Right atrium auricular region (tissue), 2 donors: ENCODE data around the gene CDYL. TPM values are rescaled to one million over a fixed set of nuclear protein-coding genes. Genes with fewer than 3 reads are reported as not detected.
"Not testable (repeated sequence)": the region's sequence is repeated elsewhere in the genome, so short reads cannot be mapped to it uniquely, and the experiment has no call there.

Experiments
- DNase-seq: peaks from one replicate; pipeline ENCODE4 v3.0.0-alpha.2; 2019; ENCODE audit warnings: low spot score
- H3K27ac ChIP-seq, 2 donors: fragments of 200-600 bp; sonication (generic); 1 replicate in 1 of 2; 2 replicates in 1 of 2; pipeline ENCODE4 v1.5.1; 2016 to 2019
- H3K27me3 ChIP-seq, 2 donors: fragments of 200-600 bp; sonication (generic); one replicate each; pipeline versions ENCODE4 v1.5.1 to v1.6.0; 2017 to 2019
- H3K36me3 ChIP-seq: fragments of 200-600 bp; sonication (generic); one replicate; pipeline ENCODE4 v1.5.1; 2016
- H3K4me1 ChIP-seq, 2 donors: fragments of 200-600 bp; sonication (generic); one replicate each; pipeline versions ENCODE4 v1.5.1 to v1.6.0; 2017 to 2019
- H3K4me3 ChIP-seq, 2 donors: fragments of 200-600 bp; sonication (generic); 1 replicate in 1 of 2; 2 replicates in 1 of 2; pipeline ENCODE4 v1.5.1; 2017 to 2019; ENCODE audit warnings: mild to moderate bottlenecking in 1 of 2, moderate library complexity in 1 of 2
- H3K9me3 ChIP-seq, 2 donors: fragments of 200-600 bp; sonication (generic); one replicate each; pipeline ENCODE4 v1.5.1; 2019
- total RNA-seq, 2 donors: library from RNA; depleted of rRNA; stranded (reverse); fragments of >200 nt; gene quantifications; one replicate each; pipeline ENCODE4 v1.1.0, GENCODE V29; 2016
- TF ChIP-seq, protein P1 (sequence below), 2 donors: fragments of 200-600 bp; sonication (generic); IDR thresholded peaks; one replicate each; pipeline ENCODE4 v1.5.1; 2019; ENCODE audit warnings: antibody characterized with exemption in 2 of 2

CDYL gene
- total RNA-seq, 2 donors from 2014 or later = 23.7 to 28.9 TPM

DNA sequence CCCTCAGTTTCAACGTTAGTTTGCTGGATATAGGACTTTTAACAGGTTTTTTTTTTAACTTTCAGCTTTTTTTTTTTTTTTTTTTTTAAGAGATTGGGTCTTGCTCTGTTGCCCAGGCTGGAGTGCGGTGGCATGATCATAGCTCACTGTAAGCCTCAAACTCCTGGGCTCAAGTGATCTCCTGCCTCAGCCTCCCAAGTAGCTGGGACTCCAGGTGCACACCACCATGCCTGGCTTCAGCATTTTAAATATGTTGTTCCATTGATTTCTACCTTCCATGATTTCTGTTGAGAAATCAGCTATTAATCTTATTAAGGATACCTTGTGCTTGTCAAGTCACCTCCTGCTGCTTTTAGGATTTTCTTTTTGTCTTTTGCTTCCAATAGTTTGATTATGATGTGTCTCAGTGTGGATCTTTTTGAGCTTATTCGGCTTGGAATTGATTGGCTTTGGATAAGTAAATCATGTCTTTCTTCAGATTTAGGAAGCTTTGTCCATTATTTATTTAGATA is 52.0 kb downstream of the CDYL start:
- no peaks in the 10 kb centered on the region for H3K27me3 ChIP-seq
- no peaks in the 10 kb centered on the region for H3K4me1 ChIP-seq
- H3K4me3 ChIP-seq = no peak overlapping the region
- peaks cover 18 to 49% of the 10 kb centered on the region in 2 donors for H3K9me3 ChIP-seq
- H3K36me3 ChIP-seq = no peaks in the 10 kb centered on the region
- TF ChIP-seq, protein P1, sequence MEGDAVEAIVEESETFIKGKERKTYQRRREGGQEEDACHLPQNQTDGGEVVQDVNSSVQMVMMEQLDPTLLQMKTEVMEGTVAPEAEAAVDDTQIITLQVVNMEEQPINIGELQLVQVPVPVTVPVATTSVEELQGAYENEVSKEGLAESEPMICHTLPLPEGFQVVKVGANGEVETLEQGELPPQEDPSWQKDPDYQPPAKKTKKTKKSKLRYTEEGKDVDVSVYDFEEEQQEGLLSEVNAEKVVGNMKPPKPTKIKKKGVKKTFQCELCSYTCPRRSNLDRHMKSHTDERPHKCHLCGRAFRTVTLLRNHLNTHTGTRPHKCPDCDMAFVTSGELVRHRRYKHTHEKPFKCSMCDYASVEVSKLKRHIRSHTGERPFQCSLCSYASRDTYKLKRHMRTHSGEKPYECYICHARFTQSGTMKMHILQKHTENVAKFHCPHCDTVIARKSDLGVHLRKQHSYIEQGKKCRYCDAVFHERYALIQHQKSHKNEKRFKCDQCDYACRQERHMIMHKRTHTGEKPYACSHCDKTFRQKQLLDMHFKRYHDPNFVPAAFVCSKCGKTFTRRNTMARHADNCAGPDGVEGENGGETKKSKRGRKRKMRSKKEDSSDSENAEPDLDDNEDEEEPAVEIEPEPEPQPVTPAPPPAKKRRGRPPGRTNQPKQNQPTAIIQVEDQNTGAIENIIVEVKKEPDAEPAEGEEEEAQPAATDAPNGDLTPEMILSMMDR (IDR thresholded peaks at IDR 0.05) = no peak
- DNase-seq = no peak
- no peak overlapping the region for H3K27ac ChIP-seq

GRCh38 chr6:4829089-4829488 is 52.9 kb downstream of the CDYL start:
- H3K36me3 ChIP-seq = no peaks in the 10 kb centered on the region
- no peak overlapping the region for H3K27ac ChIP-seq
- no peak for DNase-seq
- no peaks in the 10 kb centered on the region for H3K27me3 ChIP-seq
- peaks cover 18 to 49% of the 10 kb centered on the region in 2 donors for H3K9me3 ChIP-seq
- TF ChIP-seq, protein P1 (IDR thresholded peaks at IDR 0.05) = no peak
- H3K4me3 ChIP-seq = no peak overlapping the region
- no peaks in the 10 kb centered on the region for H3K4me1 ChIP-seq

- not testable (repeated sequence) for H3K27ac ChIP-seq, H3K27me3 ChIP-seq, H3K36me3 ChIP-seq, DNase-seq, H3K4me3 ChIP-seq, H3K4me1 ChIP-seq
- H3K9me3 ChIP-seq = peaks cover 0 to 17% of the 10 kb centered on the region in 2 donors
These were observed 59.3 kb downstream of the CDYL start for GRCh38 chr6:4835540-4835939.

- Histone ChIP-seq H3K27ac (no peak overlapping the region), H3K4me3 (no peak overlapping the region), H3K9me3 (peaks cover 0 to 39% of the 10 kb centered on the region in 2 donors), H3K27me3 (no peaks in the 10 kb centered on the region), H3K4me1 (no peaks in the 10 kb centered on the region), H3K36me3 (no peaks in the 10 kb centered on the region)
- DNase-seq = no peak
- TF ChIP-seq, protein P1 (IDR thresholded peaks at IDR 0.05) = no peak
These were observed 64.0 kb downstream of the CDYL start for GRCh38 chr6:4840169-4840568.

DNA sequence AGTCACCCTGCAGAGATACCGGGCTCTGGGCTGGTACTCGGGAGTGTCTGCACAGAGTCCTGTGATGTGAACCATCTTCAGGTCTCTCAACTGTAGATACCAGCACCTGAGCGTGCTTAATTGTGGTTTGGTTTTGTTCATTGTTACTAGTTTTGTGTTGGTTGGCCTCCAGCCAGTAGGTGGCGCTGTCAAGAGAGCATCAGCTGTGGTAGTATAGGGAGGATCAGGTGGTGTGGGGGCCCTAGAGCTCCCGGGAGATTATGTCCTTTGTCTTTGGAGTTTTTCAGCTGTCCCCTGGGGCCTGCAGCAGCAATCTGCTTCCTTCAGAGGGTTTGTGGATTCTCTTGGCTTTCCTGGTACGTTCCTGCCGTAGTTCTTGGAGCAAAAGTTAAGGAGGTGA is 67.9 kb downstream of the CDYL start:
- TF ChIP-seq, protein P1 (IDR thresholded peaks at IDR 0.05) = peak in 1 of 2 donors; percentile 13
- no peak for DNase-seq
- Histone ChIP-seq H3K4me1 (peaks cover 3 to 15% of the 10 kb centered on the region in 2 donors), H3K9me3 (peaks cover 0 to 42% of the 10 kb centered on the region in 2 donors), H3K36me3 (no peaks in the 10 kb centered on the region), H3K4me3 (no peak overlapping the region), H3K27me3 (no peaks in the 10 kb centered on the region), H3K27ac (no peak overlapping the region)

DNA sequence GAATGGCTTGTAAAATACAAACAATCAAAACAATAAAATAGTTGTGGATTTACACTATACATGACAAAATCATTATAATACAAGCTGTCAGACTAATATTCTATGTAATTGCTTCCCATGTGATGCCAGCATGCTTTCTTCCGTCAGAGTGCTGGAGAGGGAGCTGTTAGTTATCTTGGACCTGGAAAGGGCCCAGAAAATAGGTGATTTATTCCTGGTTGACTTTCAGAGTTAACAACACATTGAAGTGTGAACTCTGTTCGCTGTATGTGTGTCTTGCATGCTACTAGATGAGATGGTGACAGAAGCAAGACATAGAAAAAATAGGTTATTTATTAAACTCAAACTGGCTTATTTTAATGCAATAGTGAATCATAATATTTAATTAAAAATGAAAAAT is 70.2 kb downstream of the CDYL start:
- TF ChIP-seq, protein P1 (IDR thresholded peaks at IDR 0.05) = no peak
- H3K4me3 ChIP-seq = no peak overlapping the region
- H3K4me1 ChIP-seq = peaks cover 3 to 16% of the 10 kb centered on the region in 2 donors
- H3K9me3 ChIP-seq = peaks cover 0 to 36% of the 10 kb centered on the region in 2 donors
- no peaks in the 10 kb centered on the region for H3K36me3 ChIP-seq
- no peaks in the 10 kb centered on the region for H3K27me3 ChIP-seq
- no peak for DNase-seq
- no peak overlapping the region for H3K27ac ChIP-seq
